GM12878 (cell line): ENCODE results near the gene ME3. TPM values are rescaled to one million over a fixed set of nuclear protein-coding genes. Genes with fewer than 3 reads are reported as not detected.

Experiments used
- ESRRA ChIP-seq: IDR thresholded peaks from 2 replicates; pipeline ENCODE4 v1.6.1; 2012; ENCODE audit warnings: mild to moderate bottlenecking, low read length, improper control_type of control experiment
- FOXM1 ChIP-seq: IDR thresholded peaks from 2 replicates; pipeline ENCODE4 v1.6.1; 2012; ENCODE audit warnings: low read depth, mild to moderate bottlenecking, inconsistent platforms, low read length, moderate library complexity
- IRF3 ChIP-seq: fragments of 450-650 bp; IDR thresholded peaks from 2 replicates; pipeline ENCODE4 v1.6.1; 2014; ENCODE audit warnings: mild to moderate bottlenecking
- IRF5 ChIP-seq: fragments of 450-650 bp; IDR thresholded peaks from 2 replicates; pipeline ENCODE4 v1.6.1; 2017; ENCODE audit warnings: borderline replicate concordance
- JUNB ChIP-seq: IDR thresholded peaks from 2 replicates; pipeline ENCODE4 v1.6.1; 2016; ENCODE audit warnings: antibody characterized with exemption, mild to moderate bottlenecking
- NKRF ChIP-seq: fragments of 450-650 bp; conservative IDR thresholded peaks from 2 replicates; pipeline ENCODE4 v1.6.1; 2017; ENCODE audit warnings: mild to moderate bottlenecking, moderate library complexity
- NRF1 ChIP-seq: conservative IDR thresholded peaks from 2 replicates; pipeline ENCODE4 v1.6.1; 2011; ENCODE audit warnings: mild to moderate bottlenecking, low read depth, low read length, improper control_type of control experiment
- POLR2AphosphoS5 ChIP-seq: IDR thresholded peaks from 2 replicates; pipeline ENCODE4 v1.6.1; 2011; ENCODE audit warnings: mild to moderate bottlenecking, low read length, inconsistent platforms
- POU2F2 ChIP-seq: IDR thresholded peaks from 3 replicates; pipeline ENCODE4 v1.6.1; 2011; ENCODE audit warnings: low read depth, mild to moderate bottlenecking, low read length, borderline replicate concordance
- SRF ChIP-seq, 2 experiments: IDR thresholded peaks; 2 replicates each; pipeline ENCODE4 v1.6.1; 2011; ENCODE audit warnings: low read depth in 2 of 2, low read length in 2 of 2, mild to moderate bottlenecking in 1 of 2, moderate library complexity in 1 of 2
- STAT3 ChIP-seq: IDR thresholded peaks from 2 replicates; pipeline ENCODE4 v1.6.1; 2011; ENCODE audit warnings: low read depth, low read length, improper control_type of control experiment
- WRNIP1 ChIP-seq: IDR thresholded peaks from 2 replicates; pipeline ENCODE4 v1.6.1; 2011; ENCODE audit warnings: low read depth, low read length, improper control_type of control experiment, borderline replicate concordance
- polyA plus RNA-seq, 11 experiments: library from polyadenylated mRNA; depleted of rRNA in 4 of 11; unstranded in 6 of 11; stranded (reverse) in 5 of 11; fragments of >200 nt; fragmentation: Nextera tagmentation in 4 of 11; fragmentation: Illumina TruSeq in 1 of 11; extraction: Ambion mirVana in 4 of 11; extraction: Trizol in 1 of 11; gene quantifications; 1 replicate in 1 of 11; 2 replicates in 10 of 11; pipeline versions ENCODE4 v1.2.1 to v1.2.3, GENCODE V29; 2011 to 2016; ENCODE audit warnings: inconsistent platforms in 2 of 11, missing spikeins in 2 of 11, low read depth in 1 of 11
- total RNA-seq, 4 experiments: library from RNA; depleted of rRNA in 3 of 4; stranded (reverse); fragments of >200 nt in 3 of 4; fragmentation: Illumina TruSeq in 1 of 4; extraction: Trizol in 1 of 4; gene quantifications; 2 replicates each; pipeline versions ENCODE4 v1.2.1 to v1.2.3, GENCODE V29; 2013 to 2021
- TF ChIP-seq, protein P1 (sequence below): fragments of 450-650 bp; formaldehyde crosslinking; IDR thresholded peaks from 2 replicates; pipeline ENCODE4 v1.4.0; 2020; ENCODE audit warnings: mild to moderate bottlenecking, moderate library complexity
- TF ChIP-seq, protein P2 (sequence below): fragments of 450-650 bp; formaldehyde crosslinking; IDR thresholded peaks from 2 replicates; pipeline ENCODE4 v1.4.0; 2022; ENCODE audit warnings: mild to moderate bottlenecking, moderate library complexity
- TF ChIP-seq, protein P3 (sequence below): IDR thresholded peaks from 2 replicates; pipeline ENCODE4 v1.6.1; 2012; ENCODE audit warnings: low read length, inconsistent platforms

The ME3 gene
- total and polyA plus RNA-seq, 10 of the 15 experiments (the other 5 are each of a cell fraction or from before 2014, with no cell fraction given) = 0.06 to 0.40 (median 0.19) TPM; not detected in 2

GRCh38 chr11:86592659-86593451, 79.6 kb downstream of the ME3 start (continued):
- TF ChIP-seq, protein P1, sequence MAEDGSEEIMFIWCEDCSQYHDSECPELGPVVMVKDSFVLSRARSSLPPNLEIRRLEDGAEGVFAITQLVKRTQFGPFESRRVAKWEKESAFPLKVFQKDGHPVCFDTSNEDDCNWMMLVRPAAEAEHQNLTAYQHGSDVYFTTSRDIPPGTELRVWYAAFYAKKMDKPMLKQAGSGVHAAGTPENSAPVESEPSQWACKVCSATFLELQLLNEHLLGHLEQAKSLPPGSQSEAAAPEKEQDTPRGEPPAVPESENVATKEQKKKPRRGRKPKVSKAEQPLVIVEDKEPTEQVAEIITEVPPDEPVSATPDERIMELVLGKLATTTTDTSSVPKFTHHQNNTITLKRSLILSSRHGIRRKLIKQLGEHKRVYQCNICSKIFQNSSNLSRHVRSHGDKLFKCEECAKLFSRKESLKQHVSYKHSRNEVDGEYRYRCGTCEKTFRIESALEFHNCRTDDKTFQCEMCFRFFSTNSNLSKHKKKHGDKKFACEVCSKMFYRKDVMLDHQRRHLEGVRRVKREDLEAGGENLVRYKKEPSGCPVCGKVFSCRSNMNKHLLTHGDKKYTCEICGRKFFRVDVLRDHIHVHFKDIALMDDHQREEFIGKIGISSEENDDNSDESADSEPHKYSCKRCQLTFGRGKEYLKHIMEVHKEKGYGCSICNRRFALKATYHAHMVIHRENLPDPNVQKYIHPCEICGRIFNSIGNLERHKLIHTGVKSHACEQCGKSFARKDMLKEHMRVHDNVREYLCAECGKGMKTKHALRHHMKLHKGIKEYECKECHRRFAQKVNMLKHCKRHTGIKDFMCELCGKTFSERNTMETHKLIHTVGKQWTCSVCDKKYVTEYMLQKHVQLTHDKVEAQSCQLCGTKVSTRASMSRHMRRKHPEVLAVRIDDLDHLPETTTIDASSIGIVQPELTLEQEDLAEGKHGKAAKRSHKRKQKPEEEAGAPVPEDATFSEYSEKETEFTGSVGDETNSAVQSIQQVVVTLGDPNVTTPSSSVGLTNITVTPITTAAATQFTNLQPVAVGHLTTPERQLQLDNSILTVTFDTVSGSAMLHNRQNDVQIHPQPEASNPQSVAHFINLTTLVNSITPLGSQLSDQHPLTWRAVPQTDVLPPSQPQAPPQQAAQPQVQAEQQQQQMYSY = no peak
- TF ChIP-seq ESRRA = no peak
- TF ChIP-seq, protein P2, sequence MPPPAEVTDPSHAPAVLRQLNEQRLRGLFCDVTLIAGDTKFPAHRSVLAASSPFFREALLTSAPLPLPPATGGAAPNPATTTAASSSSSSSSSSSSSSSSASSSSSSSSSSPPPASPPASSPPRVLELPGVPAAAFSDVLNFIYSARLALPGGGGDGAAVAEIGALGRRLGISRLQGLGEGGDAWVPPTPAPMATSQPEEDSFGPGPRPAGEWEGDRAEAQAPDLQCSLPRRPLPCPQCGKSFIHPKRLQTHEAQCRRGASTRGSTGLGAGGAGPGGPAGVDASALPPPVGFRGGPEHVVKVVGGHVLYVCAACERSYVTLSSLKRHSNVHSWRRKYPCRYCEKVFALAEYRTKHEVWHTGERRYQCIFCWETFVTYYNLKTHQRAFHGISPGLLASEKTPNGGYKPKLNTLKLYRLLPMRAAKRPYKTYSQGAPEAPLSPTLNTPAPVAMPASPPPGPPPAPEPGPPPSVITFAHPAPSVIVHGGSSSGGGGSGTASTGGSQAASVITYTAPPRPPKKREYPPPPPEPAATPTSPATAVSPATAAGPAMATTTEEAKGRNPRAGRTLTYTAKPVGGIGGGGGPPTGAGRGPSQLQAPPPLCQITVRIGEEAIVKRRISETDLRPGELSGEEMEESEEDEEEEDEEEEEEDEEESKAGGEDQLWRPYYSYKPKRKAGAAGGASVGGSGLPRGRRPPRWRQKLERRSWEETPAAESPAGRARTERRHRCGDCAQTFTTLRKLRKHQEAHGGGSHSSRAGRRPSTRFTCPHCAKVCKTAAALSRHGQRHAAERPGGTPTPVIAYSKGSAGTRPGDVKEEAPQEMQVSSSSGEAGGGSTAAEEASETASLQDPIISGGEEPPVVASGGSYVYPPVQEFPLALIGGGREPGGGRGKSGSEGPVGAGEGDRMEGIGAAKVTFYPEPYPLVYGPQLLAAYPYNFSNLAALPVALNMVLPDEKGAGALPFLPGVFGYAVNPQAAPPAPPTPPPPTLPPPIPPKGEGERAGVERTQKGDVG (CRISPR knock-in tag) = no peak
- TF ChIP-seq POU2F2 = no peak
- TF ChIP-seq STAT3 = peak; percentile 73; the same call in 1 of the 2 replicates
- TF ChIP-seq FOXM1 = peak; percentile 78
- no peak for TF ChIP-seq IRF3
- no peak for TF ChIP-seq SRF (IDR thresholded peaks at IDR 0.05; ENCODE audit: low read depth in 2 of 2, low read length in 2 of 2)
- TF ChIP-seq, protein P3, sequence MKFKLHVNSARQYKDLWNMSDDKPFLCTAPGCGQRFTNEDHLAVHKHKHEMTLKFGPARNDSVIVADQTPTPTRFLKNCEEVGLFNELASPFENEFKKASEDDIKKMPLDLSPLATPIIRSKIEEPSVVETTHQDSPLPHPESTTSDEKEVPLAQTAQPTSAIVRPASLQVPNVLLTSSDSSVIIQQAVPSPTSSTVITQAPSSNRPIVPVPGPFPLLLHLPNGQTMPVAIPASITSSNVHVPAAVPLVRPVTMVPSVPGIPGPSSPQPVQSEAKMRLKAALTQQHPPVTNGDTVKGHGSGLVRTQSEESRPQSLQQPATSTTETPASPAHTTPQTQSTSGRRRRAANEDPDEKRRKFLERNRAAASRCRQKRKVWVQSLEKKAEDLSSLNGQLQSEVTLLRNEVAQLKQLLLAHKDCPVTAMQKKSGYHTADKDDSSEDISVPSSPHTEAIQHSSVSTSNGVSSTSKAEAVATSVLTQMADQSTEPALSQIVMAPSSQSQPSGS = peak; percentile 81
- no peak for TF ChIP-seq IRF5
- no peak for TF ChIP-seq NKRF
- peak; percentile 96 for TF ChIP-seq JUNB
- TF ChIP-seq WRNIP1 = no peak
- no peak for TF ChIP-seq NRF1
- TF ChIP-seq POLR2AphosphoS5 = peak; percentile 53; the same call in 1 of the 2 replicates
